NCI-H2107 treated with DMSO at 0.1 percent for 48 hours (cell line): ENCODE data around the gene THBD.

Experiments
- DNase-seq: peaks from one replicate; lab custom pipeline; 2025; ENCODE audit not compliant: unreplicated experiment; lab: John Stamatoyannopoulos, UW

The THBD gene, protein sequence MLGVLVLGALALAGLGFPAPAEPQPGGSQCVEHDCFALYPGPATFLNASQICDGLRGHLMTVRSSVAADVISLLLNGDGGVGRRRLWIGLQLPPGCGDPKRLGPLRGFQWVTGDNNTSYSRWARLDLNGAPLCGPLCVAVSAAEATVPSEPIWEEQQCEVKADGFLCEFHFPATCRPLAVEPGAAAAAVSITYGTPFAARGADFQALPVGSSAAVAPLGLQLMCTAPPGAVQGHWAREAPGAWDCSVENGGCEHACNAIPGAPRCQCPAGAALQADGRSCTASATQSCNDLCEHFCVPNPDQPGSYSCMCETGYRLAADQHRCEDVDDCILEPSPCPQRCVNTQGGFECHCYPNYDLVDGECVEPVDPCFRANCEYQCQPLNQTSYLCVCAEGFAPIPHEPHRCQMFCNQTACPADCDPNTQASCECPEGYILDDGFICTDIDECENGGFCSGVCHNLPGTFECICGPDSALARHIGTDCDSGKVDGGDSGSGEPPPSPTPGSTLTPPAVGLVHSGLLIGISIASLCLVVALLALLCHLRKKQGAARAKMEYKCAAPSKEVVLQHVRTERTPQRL

DNA sequence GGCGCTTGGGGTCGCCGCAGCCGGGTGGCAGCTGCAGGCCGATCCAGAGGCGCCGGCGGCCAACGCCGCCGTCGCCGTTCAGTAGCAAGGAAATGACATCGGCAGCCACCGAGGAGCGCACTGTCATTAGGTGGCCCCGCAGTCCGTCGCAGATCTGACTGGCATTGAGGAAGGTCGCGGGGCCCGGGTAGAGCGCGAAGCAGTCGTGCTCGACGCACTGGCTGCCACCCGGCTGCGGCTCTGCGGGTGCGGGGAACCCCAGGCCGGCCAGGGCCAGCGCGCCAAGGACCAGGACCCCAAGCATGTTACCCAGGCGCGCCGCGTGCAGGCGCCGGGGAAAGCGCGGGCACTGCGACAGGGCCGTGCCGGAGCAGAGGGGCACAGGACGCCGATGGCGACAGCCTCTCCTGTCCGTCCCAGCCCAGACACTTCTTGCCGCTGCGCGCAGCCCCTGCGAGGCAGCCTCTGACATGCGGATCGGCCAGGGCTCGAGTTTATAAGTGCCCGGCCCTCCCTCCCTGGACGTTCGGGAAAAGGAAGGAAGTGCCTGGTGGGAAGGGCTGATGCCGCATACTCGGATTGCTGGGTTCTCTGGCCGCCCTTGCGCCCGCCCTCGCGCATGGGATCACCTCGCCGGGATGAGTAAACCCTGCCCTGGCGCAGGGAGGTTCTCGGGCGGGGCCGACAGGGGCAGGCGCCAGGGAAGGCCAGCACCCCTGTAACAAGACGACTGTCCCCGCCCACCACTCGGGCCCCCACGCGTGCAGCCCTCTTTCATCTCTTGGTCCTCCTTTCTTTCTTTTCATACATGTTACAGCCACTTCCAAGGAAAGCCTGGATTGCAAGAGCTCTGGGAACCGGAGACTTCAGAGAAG, at the start of gene THBD:
TSS of gene THBD (minus strand) at position 472 of the 875 bp plus-strand sequence. CDS start at position 304, 168 bp downstream.
- DNase-seq, result no peak

DNA sequence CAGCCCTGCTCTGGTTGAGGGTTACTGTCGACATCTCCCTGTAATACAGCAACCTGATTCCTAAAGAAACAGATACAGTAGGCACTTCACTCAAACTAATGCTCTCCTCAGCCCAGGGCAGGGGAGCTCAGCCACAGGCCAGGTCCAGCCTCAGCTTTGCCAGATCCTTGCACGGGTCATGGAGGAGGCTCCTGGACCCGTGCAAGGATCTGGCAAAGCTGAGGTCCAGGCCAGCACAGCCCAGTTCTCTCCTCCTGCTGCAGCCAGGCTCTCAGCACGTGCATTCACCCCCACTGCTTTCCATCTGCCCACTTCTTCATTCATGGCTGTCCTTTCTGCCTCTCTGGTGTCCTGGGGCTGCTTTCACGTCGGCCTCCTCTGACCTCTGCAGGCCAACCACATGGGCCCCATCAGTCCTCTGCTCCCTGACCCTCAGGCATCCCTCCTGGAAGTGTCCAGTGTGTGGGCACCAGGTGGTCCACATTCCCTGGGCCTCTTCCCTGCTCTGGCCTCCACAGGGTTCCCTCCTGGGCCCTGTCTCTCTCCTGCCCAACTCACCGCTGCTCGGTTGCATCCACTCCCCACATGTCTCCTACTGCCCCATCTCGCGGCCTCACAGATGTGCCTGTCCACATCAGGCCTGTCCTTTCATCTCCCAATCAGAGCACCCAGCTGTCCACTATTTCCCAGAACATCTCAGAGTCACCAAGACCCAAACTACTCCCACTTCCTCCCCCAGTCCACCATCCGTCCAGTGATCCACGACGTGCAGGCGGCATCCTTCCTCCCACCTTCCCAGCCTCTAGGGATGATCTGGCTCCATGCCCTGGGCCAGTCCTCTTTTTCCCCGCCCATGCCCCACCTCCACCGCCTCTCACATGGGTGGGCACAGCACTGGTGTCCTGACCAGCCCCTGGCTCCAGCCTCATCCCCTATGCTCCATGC, 48.4 kb upstream of the THBD start:
- no peak for DNase-seq

DNA sequence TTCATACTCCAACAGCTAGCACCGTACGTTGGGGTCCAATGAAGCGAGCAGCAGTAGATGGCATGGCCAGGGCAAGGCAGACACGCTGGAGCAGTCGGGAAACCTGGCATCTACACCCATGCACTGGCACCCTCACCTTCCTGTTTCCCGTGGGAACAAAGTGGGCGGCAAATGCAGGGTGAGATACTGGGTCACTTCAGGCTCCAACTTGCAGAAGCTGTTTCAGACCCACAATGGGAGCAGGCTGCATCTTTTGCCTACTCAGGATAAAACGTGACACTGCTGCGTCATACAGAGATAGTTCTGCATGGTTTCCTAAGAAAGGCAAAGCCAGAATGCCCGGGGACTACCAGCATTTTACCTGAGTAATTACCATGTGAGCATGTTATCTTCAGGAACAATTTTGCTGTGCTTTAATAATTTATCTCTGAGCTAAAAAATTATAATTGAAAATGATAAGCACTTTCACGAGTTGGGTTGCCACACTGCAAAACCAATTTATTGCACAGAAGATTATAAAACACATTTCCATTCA, 47.6 kb upstream of the THBD start:
- no peak for DNase-seq

DNA sequence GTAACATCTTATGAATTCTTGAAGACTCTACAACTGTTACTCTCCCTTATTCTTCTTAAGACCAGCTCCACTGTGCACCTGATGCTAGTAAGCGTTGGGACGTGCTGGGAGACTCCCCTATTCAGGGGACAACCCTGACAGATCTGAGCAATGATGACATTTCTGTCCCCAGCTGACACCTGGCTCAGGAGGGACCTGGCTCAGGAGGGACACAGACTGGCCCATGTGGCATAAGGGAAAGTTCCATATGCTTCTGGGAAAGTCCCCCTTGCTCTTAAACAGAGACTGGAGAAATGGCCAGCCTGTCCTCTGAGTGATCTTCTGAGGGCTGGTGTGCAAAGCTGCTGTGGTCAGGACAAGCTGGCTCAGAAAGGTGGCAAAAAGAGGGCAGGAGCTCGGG, 46.6 kb upstream of the THBD start:
- no peak for DNase-seq

DNA sequence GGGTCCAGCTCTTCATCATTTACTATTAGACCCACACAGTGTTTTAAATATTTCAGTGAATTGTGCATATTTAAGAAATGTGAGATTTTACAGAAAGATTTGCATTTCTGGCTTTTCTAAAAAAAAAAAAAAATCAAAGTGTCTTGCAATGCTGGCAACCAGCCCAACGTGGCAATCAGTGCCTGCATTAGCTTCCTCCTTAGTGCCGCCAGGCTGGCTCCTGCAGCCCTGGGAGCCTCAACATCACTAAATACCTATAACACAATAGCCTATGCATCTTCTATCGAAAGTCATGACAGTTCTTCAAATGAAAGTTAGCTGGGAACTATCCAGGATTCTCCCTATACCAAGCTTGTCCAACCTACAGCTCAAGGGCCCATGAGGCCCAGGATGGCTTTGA, 46.0 kb upstream of the THBD start:
- no peak for DNase-seq

DNA sequence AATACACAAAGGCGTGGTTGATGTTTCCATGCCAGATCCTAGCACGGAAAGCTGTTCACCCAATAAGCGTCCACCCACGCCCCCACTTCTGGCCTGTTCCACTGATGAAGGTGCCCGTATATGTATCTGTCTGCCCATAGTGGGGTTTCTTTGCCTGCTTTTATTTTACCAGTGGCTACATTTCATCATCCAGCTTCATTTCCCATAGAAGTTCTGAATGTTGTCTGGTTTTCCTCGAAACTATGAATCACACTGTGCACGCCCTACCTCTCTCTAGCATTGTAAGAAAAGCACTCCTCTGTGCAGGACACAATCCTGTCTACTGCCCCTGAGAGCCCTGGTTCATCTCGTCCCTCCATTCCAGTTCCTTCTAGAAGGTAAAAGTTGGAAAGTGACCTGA, 45.5 kb upstream of the THBD start:
- DNase-seq, result no peak

DNA sequence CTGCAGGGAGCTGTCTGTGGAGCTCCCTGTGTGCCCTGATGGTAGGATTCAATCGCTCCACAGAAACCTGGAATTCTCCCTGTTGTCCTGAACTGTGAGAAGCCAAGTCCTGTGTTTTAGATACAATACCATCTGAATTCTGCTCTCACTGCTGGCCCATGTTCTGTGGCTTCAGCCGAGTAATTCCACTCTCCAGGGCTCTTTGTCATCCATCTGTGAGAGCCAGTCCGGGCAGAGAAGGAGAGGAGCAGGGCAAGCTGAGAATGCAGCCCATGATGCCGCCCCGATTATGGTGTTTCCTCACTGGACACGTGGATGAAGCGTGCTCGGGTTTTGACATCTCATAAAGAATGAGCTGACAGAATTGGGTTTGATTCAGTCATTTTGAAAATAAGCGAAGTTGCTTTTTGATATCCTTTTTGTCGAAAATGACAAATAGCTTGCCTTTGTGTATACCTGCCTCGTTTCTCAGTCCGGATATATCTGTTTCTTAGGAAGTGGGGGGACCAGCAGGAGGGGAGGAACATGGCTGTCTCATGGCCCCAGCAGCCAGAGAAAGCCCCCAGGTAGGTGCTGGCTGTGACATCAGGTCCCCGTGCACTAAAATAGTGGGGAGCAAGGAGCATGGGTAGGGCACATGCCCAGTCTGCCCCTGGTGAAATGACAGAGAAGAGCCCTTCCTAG, 44.9 kb upstream of the THBD start:
- DNase-seq, result no peak

DNA sequence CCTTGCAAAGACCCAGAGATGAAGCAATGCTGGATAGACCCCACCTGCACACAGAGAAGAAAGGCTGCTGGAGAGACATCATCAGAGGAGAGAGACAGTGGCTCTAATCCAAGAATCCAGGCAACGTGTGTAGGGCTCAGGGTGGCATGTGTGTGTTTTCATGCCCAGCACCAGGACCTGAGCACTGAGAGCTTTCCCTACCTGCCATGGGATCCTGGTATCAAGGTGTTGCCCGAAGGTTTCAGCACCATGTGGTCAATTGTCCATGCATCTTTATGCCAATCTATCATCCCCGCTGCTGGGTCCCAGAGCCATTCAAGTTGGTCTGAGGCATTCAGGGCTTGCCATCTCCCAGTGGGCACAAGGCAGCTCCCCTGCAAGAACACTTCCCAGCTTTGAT, 44.1 kb upstream of the THBD start:
- no peak for DNase-seq

DNA sequence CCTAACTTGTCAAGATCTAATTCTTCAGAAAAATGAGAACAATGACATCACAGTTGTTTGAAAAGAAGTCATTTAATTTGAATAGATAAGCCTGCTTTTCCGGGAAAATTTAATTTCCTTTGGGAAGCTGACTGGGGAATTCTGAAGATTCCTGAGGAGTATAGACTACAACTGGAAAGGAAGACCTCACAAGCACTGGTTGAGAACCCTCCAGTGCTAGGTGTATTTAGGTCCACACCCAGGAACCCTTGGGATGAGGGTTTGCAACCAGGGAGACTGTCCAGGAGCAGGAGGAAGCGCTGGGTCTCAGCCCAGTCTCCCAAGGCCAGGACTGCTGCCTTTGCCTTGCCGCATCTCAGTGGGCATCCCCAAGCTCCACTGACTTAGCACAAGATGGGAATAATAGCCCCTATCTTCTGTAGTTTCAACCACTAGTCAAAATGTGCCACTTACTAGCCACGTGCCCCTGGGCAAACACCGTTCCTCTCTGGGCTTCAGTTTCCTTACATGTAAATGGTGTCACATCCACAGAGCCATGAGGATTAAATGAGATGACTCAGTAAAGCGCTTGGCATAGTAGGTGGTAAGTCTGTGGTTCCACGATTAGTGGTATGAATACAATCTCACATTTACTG, 43.5 kb upstream of the THBD start:
- no peak for DNase-seq

DNA sequence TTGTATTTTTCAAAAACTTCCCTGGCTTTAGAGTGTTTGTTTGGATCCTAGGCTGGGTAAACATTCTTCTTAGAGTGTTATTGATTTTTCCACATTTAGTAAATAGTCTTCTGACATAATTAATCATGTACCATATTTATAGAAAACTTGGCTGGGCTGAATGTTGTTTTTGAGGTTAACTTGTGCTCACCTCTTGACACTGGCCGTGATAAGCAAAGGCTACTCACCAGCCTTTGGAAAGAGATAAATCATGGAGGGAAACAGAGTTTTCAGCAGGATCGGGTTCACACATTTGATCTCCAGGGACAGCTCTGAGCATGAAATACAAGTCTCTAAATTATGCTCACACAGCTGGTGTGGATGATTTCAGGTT, 42.9 kb upstream of the THBD start:
- DNase-seq, result peak; percentile 25

DNA sequence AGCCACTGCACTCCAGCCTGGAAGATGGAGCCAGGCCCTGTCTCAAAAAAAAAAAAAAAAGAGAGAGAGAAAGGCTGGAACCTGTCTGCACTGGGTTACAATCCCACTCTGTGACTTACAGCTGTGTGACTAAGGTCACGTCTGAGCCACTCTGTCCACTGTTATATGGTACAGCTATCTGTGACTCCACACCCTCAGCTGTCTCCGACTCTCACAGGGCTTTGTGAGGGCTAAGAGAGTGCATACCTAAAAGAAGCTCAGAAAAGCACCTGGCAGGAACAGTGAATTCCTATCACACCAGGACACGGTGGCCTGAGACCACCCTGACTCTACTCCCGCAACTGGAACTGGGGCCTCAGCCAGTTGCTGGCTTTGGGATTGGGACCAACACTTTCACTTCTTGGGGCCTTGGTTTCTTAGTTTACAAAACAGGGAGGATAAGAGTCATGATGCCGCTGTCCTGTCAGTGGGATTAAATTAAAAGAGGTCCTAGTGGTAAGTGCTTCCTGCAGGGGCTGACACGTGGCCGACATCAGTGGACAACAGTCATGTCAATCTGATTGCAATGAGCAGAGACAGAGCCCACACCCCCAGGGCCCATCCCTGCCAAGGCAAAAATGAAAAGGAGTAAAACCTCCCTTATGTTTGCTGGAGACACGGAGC, 42.4 kb upstream of the THBD start:
- no peak for DNase-seq

DNA sequence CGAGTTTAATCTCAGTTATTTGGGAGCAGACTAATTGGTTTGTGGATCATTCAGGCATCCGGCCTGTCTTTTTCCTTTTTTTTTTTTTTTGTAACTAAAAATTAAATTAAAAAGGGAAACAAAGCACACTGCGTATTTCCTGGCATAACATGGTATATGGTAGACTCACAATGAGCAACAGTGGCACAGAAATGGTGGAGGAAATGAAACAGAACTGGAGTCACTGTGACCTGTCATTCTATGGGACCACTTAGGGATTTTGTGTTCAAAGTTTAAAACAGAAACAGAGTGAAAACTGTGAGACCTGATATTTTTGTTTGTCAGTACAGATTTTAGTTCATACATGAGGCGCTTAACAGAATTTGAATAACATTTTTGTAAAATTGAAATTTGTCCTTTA, 41.4 kb upstream of the THBD start:
- DNase-seq, result no peak

DNA sequence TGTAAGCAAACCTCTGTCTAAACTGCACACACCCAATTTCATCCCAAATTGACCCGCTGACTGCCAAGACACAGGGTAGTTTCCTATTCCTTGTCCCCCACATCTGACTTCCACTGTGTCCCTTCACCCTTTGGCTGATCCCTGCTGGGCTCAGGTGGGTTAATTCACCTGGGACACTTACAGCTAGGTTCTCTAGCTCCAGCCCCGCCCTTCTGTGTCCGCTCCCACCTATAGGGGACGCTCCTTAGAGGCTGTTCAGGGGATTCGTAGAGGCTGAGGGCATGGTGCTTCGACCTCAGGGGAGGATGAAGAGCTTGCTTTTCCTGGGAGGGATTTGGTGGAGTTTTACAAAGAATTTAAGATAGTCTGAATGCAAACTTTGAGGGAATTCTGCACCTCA, 40.7 kb upstream of the THBD start:
- no peak for DNase-seq

DNA sequence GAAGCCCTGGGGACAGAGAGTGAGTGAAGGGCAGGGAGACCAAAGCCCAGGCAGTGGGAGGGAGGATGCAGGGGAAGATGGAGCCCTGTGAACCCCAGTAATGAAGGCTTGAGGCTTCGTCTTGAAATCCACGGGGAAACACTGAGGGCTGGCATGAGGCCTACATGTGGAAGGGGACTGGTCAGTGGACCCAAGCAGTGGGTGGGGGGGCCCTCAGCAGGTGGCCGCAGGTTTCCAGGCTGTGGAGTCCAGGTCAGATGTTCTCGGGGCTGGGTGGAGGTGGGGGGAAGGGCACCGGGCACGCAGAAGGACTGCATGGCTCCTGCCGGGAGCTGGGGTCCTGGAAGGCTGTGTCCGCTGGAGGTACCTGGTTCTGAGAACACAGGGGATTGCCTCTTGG, 39.4 kb upstream of the THBD start:
- no peak for DNase-seq

DNA sequence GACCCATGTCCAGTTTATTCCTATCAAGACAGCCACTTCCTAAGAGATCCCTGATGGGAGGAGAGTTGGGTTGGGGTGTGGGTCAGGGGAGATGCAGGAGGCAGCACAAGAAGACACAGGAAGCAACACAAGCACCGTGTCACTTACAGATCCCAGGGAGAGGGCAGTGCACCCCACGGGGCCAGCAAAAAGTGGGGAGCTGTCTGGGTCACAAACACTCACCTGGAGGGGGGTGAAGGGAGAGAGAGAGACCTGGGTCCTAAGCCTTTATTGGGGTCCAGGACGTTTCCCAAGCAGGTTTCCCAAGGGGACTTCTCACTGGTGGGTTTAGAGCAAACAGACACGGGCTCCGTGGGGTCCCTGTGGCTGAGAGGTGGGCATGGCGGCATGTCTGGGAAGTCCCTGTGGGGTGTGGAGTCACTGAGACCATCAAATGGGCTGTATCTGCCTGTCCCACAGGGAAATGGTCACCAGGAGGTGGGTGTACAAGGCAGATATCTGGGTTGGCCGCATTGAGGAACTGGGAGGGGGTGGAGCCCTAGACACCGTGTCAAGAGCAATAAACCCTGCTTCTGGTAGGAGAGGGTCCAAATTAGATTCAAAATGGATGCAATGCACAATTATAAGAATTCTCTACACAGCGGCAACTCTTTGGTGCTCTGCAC, 38.2 kb upstream of the THBD start:
- no peak for DNase-seq

DNA sequence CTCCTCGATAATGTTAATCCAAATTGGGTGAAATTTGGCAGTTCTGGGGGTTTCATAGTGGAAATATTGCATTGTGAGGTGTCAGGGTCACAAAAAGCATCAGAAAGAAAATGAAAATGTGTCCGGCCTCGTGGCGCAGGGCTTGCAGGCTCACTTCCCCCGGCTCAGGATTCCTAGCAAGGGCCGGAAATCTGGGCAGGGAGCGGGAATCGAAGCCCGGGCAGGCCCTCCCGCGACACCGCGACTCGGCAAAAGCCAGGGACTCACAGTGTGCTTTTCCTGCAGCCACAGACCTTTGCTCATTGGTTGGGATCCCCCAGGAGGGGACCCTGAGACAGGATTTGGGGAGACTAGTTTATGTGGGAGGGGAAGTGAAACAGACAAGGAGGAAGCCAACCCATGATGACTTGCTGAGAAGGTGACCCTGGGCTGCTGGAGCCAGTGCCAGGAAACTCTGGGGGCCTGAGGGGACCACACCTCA, 37.5 kb upstream of the THBD start:
- DNase-seq, result no peak

DNA sequence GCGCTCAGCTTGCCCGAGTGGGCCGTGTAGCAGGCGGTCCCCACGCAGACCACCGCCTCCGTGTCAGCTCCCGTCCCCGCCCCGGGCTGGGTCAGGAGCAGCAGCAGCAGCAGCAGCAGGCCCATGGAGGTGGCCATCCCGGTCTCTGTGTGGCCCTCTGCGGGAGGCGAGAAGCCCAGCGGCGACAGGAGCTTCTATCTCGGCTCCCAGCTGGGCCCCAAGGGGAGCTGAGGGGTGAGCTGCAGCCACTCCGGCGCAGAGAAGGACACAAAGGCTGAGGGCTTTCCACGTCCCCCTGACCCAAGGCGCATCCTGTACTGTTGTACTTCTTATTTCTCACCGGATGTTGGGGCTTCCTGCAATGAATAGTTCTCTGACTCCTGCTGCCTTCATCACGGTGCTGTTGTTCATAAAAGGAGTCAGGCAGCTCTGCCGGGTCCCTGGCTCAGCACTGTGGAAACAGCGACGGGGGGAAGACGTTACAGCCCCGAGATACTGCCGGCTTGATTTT, 36.6 kb upstream of the THBD start, which contains the start of gene CD93:
TSS of gene CD93 (minus strand) at position 269 of the 511 bp plus-strand sequence. CDS start at position 137, 132 bp downstream.
- no peak for DNase-seq
